K562 (cell line): ENCODE measurements around the gene SPACA9. TPM values are rescaled to one million over a fixed set of nuclear protein-coding genes. Genes with fewer than 3 reads are reported as not detected.

Experiments
- SMAD4 ChIP-seq: fragments of 250-450 bp; sonication (Bioruptor Pico); conservative IDR thresholded peaks from 2 replicates; pipeline ENCODE4 v1.8.0; 2021; ENCODE audit warnings: inconsistent platforms, mild to moderate bottlenecking, moderate library complexity
- polyA plus RNA-seq, 8 experiments: library from polyadenylated mRNA; depleted of rRNA in 4 of 8; stranded (reverse) in 5 of 8; unstranded in 3 of 8; fragments of >200 nt; fragmentation: Nextera tagmentation in 2 of 8; fragmentation: Illumina TruSeq in 1 of 8; extraction: Ambion mirVana in 2 of 8; extraction: Trizol in 1 of 8; gene quantifications; 2 replicates each; pipeline versions ENCODE4 v1.2.1 to v1.2.3, GENCODE V29; 2011 to 2014; ENCODE audit warnings: inconsistent platforms in 1 of 8, missing spikeins in 1 of 8
- total RNA-seq, 7 experiments: library from RNA; depleted of rRNA in 6 of 7; stranded (reverse); fragments of >200 nt in 6 of 7; fragmentation: Illumina TruSeq in 2 of 7; extraction: Trizol in 2 of 7; gene quantifications; 2 replicates each; pipeline versions ENCODE4 v1.2.1 to v1.2.3, GENCODE V29; 2011 to 2021; ENCODE audit warnings: low replicate concordance in 1 of 7
- TF ChIP-seq, protein P1 (sequence below), 3 experiments: fragments of 200-800 bp in 1 of 3; fragments of 250-450 bp in 1 of 3; fragments of 450-650 bp in 1 of 3; sonication (Bioruptor Pico) in 1 of 3; sonication (Bioruptor generic) in 1 of 3; formaldehyde crosslinking in 1 of 3; IDR thresholded peaks; 2 replicates each; pipeline versions ENCODE4 v1.6.1 to v1.8.0; 2016 to 2022; ENCODE audit warnings: mild to moderate bottlenecking in 2 of 3, missing genetic modification characterization in 2 of 3, missing compliant biosample characterization in 1 of 3, moderate library complexity in 1 of 3
- TF ChIP-seq, protein P2 (sequence below), 2 experiments: fragments of 450-650 bp in 1 of 2; sonication (generic) in 1 of 2; formaldehyde crosslinking in 1 of 2; IDR thresholded peaks in 1 of 2; conservative IDR thresholded peaks in 1 of 2; 2 replicates each; pipeline versions ENCODE4 v1.6.1 to v1.8.1; 2016 to 2023; ENCODE audit warnings: mild to moderate bottlenecking in 2 of 2, moderate library complexity in 2 of 2, inconsistent platforms in 1 of 2, missing genetic modification reagents in 1 of 2
- TF ChIP-seq, protein P3 (sequence below): fragments of 450-650 bp; IDR thresholded peaks from 2 replicates; pipeline ENCODE4 v1.6.1; 2014; ENCODE audit warnings: low read depth, mild to moderate bottlenecking, moderate library complexity, borderline replicate concordance

SPACA9 gene
- total and polyA plus RNA-seq, 9 of the 15 experiments (the other 6 are each of a cell fraction or from before 2014, with no cell fraction given): 0.06 to 0.51 (median 0.36) TPM

DNA sequence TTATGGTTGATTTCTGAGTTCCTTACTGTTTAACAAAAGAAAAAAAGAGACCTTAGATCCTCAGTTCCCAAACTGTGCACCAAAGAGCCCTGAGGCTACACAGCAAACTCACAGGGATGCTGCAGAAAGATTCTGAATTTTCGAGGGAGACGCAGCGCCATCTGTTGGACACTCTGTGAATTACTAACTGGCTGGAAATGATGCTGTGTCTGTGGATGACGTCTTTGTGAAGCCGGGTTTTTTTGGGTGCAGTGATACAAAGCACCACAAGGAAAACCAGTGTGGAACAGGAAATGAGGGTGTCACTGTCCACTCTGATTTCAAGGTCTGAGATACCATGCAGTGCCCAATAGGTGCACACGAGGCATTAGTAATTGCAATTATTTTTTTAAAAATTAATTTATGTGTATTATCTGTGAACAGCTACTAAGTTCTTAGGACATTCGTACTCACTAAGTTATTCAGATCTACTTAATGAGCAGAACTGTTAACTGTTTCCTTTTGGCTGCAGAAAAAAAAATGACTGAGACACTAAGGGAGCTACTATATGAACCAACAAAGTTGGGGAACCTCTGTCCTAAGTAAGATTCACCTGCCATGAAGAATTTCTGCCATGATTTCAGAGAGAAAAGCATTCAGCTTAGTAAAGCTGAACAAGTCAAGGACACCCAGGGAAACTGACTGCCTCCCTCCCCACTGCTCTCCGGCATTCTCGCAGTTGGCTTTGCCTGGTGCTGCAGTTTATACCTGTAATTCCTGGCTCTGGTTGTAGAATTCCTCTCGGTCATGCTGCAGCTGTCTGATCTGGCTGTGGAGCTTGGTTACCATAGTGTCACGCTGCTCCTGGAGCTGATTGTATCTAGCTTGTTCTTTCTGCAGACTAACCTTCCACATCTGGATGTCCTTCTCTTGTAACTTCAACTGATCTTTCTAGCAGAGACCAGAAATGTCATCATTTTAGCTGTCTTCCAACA, 23.4 kb downstream of the SPACA9 start (continued):
- TF ChIP-seq, protein P1, sequence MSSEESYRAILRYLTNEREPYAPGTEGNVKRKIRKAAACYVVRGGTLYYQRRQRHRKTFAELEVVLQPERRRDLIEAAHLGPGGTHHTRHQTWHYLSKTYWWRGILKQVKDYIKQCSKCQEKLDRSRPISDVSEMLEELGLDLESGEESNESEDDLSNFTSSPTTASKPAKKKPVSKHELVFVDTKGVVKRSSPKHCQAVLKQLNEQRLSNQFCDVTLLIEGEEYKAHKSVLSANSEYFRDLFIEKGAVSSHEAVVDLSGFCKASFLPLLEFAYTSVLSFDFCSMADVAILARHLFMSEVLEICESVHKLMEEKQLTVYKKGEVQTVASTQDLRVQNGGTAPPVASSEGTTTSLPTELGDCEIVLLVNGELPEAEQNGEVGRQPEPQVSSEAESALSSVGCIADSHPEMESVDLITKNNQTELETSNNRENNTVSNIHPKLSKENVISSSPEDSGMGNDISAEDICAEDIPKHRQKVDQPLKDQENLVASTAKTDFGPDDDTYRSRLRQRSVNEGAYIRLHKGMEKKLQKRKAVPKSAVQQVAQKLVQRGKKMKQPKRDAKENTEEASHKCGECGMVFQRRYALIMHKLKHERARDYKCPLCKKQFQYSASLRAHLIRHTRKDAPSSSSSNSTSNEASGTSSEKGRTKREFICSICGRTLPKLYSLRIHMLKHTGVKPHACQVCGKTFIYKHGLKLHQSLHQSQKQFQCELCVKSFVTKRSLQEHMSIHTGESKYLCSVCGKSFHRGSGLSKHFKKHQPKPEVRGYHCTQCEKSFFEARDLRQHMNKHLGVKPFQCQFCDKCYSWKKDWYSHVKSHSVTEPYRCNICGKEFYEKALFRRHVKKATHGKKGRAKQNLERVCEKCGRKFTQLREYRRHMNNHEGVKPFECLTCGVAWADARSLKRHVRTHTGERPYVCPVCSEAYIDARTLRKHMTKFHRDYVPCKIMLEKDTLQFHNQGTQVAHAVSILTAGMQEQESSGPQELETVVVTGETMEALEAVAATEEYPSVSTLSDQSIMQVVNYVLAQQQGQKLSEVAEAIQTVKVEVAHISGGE (CRISPR knock-in tag; IDR thresholded peaks at IDR 0.05): no peak
- no peak for TF ChIP-seq SMAD4 (CRISPR knock-in tag)
- TF ChIP-seq, protein P2, sequence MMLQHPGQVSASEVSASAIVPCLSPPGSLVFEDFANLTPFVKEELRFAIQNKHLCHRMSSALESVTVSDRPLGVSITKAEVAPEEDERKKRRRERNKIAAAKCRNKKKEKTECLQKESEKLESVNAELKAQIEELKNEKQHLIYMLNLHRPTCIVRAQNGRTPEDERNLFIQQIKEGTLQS (IDR thresholded peaks at IDR 0.05): peak; percentile 23; the same call in 1 of the 2 replicates
- TF ChIP-seq, protein P2 (CRISPR knock-in tag; conservative IDR thresholded peaks at IDR 0.05): 0 out of 2 replicates have a peak, but pooled peaks have one; percentile 22
- TF ChIP-seq, protein P3, sequence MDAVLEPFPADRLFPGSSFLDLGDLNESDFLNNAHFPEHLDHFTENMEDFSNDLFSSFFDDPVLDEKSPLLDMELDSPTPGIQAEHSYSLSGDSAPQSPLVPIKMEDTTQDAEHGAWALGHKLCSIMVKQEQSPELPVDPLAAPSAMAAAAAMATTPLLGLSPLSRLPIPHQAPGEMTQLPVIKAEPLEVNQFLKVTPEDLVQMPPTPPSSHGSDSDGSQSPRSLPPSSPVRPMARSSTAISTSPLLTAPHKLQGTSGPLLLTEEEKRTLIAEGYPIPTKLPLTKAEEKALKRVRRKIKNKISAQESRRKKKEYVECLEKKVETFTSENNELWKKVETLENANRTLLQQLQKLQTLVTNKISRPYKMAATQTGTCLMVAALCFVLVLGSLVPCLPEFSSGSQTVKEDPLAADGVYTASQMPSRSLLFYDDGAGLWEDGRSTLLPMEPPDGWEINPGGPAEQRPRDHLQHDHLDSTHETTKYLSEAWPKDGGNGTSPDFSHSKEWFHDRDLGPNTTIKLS: no peak
